ENCODE data around the gene CCDC85C.

DNA sequence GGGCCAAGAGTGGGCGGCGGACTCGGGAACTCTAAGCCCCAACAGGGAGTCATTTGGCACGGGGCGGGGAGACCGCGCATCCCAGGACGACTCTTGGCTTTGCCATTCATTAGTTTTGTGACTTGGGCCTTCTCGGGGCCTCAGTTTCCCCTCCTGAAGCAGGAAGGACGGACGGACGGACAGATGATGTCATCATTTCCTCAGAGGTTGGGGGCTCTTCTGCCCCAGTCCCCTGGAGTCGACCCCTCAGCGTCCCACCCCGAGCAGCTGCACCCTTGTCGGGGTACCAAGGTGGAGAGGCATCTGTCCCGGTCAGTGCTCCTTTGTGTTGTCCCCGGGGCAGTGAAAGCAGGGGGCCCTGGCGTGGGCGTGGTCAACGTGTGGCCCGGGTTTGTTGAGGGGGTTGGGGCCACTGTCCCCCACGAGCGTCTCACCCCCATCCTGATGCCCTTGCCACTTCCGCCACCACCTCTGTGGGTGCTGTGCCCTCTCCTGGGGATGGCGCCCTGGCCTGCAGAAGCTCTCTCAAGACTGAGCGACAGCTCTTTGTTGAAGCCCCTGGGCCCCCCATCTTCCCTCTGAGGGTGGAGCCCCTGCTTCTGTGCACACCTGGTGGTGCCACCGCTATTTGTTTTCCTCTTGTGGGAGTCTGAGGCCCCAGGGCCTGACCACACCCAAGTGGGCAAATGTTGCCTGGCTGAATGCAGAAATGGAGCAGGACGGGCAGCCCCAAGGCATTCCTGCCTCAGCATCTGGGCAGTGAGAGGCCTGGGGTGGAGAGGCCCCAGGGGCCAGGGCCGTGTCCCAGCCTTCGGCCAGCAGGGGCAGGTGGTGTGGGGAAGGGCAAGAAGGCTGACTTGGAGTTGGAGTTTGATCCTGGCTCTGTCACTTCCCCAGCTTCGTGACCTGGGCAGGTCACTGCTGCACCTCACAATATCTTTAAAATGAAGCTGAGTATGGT, 41.8 kb upstream of the CCDC85C start:
- TF ChIP-seq CTCF (IDR thresholded peaks at IDR 0.05), result no peak
- no peak for TF ChIP-seq POLR2A (IDR thresholded peaks at IDR 0.05)

Data from testis (tissue), 2 donors.